NCI-H1436 (cell line): ENCODE measurements around the gene DSE.
"Not testable (repeated sequence)": the region's sequence is repeated elsewhere in the genome, so short reads cannot be mapped to it uniquely, and the experiment has no call there.

Experiments used
- DNase-seq: peaks from one replicate; lab custom pipeline; 2025; lab: John Stamatoyannopoulos, UW

DSE gene

GRCh38 chr6:116370760-116371119 lies at the start of gene DSE:
DSE (plus strand) TSS chr6:116370947; CDS start chr6:116399251, 28,304 bp downstream.
- DNase-seq = no peak

- not testable (repeated sequence) for DNase-seq
Observed at GRCh38 chr6:116321933-116322332, 48.8 kb upstream of the DSE start.

GRCh38 chr6:116323863-116324262 lies 46.9 kb upstream of the DSE start:
- no peak for DNase-seq

- DNase-seq = not testable (repeated sequence)
Observed at GRCh38 chr6:116325634-116326132, 45.1 kb upstream of the DSE start.

GRCh38 chr6:116326181-116326671 lies 44.5 kb upstream of the DSE start:
- DNase-seq = no peak

GRCh38 chr6:116326996-116327395 lies 43.8 kb upstream of the DSE start:
- DNase-seq = no peak

GRCh38 chr6:116327803-116328527 lies 42.8 kb upstream of the DSE start:
- no peak for DNase-seq

- DNase-seq = no peak
Observed at GRCh38 chr6:116328528-116328903, 42.2 kb upstream of the DSE start.

GRCh38 chr6:116329156-116329555 lies 41.6 kb upstream of the DSE start:
- no peak for DNase-seq

- DNase-seq = no peak
Observed at GRCh38 chr6:116330511-116330910, 40.2 kb upstream of the DSE start.

- no peak for DNase-seq
Observed at GRCh38 chr6:116332096-116332495, 38.7 kb upstream of the DSE start.

GRCh38 chr6:116334638-116335409 lies 35.9 kb upstream of the DSE start:
- DNase-seq = not testable (repeated sequence)

- DNase-seq = no peak
Observed at GRCh38 chr6:116335612-116336215, 35.0 kb upstream of the DSE start.

GRCh38 chr6:116338943-116339342 lies 31.8 kb upstream of the DSE start:
- DNase-seq = no peak

- not testable (repeated sequence) for DNase-seq
Observed at GRCh38 chr6:116340625-116341024, 30.1 kb upstream of the DSE start.

- no peak for DNase-seq
Observed at GRCh38 chr6:116349216-116349615, 21.5 kb upstream of the DSE start.

- DNase-seq = no peak
Observed at GRCh38 chr6:116351101-116351500, 19.6 kb upstream of the DSE start.

GRCh38 chr6:116352515-116353471 lies 18.0 kb upstream of the DSE start:
- no peak for DNase-seq

- DNase-seq = no peak
Observed at GRCh38 chr6:116354236-116354635, 16.5 kb upstream of the DSE start.

- no peak for DNase-seq
Observed at GRCh38 chr6:116355796-116356195, 15.0 kb upstream of the DSE start.

GRCh38 chr6:116359131-116359530 lies 11.6 kb upstream of the DSE start:
- no peak for DNase-seq

- DNase-seq = no peak
Observed at GRCh38 chr6:116359835-116360234, 10.9 kb upstream of the DSE start.
